Nephron progenitor cell (in vitro differentiated cells): ENCODE measurements around the gene SMC6.

ENCODE experiments used
- DNase-seq: peaks from one replicate; pipeline ENCODE4 v3.0.0; 2021
- H3K27ac Mint-ChIP-seq: 2 replicates; pipeline ENCODE4 v1.8.0; 2021; ENCODE audit warnings: mild to moderate bottlenecking, moderate library complexity, mixed read lengths
- H3K27me3 Mint-ChIP-seq: 2 replicates; pipeline ENCODE4 v1.8.0; 2021; ENCODE audit warnings: mild to moderate bottlenecking, low read depth, mixed read lengths; ENCODE audit not compliant: poor library complexity
- H3K36me3 Mint-ChIP-seq: 2 replicates; pipeline ENCODE4 v1.8.0; 2021; ENCODE audit warnings: low read depth, mixed read lengths
- H3K4me1 Mint-ChIP-seq: 2 replicates; pipeline ENCODE4 v1.8.0; 2021; ENCODE audit warnings: mixed read lengths
- H3K4me3 Mint-ChIP-seq: 2 replicates; pipeline ENCODE4 v1.8.0; 2021; ENCODE audit warnings: mild to moderate bottlenecking, moderate library complexity, mixed read lengths
- H3K9me3 Mint-ChIP-seq: 2 replicates; pipeline ENCODE4 v1.8.0; 2021; ENCODE audit warnings: mild to moderate bottlenecking, moderate library complexity, mixed read lengths
- TF ChIP-seq, protein P1 (sequence below): fragments of 200-600 bp; sonication (generic); IDR thresholded peaks from 2 replicates; pipeline ENCODE4 v1.5.0; 2021; ENCODE audit warnings: antibody characterized with exemption

SMC6 gene, protein sequence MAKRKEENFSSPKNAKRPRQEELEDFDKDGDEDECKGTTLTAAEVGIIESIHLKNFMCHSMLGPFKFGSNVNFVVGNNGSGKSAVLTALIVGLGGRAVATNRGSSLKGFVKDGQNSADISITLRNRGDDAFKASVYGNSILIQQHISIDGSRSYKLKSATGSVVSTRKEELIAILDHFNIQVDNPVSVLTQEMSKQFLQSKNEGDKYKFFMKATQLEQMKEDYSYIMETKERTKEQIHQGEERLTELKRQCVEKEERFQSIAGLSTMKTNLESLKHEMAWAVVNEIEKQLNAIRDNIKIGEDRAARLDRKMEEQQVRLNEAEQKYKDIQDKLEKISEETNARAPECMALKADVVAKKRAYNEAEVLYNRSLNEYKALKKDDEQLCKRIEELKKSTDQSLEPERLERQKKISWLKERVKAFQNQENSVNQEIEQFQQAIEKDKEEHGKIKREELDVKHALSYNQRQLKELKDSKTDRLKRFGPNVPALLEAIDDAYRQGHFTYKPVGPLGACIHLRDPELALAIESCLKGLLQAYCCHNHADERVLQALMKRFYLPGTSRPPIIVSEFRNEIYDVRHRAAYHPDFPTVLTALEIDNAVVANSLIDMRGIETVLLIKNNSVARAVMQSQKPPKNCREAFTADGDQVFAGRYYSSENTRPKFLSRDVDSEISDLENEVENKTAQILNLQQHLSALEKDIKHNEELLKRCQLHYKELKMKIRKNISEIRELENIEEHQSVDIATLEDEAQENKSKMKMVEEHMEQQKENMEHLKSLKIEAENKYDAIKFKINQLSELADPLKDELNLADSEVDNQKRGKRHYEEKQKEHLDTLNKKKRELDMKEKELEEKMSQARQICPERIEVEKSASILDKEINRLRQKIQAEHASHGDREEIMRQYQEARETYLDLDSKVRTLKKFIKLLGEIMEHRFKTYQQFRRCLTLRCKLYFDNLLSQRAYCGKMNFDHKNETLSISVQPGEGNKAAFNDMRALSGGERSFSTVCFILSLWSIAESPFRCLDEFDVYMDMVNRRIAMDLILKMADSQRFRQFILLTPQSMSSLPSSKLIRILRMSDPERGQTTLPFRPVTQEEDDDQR

DNA sequence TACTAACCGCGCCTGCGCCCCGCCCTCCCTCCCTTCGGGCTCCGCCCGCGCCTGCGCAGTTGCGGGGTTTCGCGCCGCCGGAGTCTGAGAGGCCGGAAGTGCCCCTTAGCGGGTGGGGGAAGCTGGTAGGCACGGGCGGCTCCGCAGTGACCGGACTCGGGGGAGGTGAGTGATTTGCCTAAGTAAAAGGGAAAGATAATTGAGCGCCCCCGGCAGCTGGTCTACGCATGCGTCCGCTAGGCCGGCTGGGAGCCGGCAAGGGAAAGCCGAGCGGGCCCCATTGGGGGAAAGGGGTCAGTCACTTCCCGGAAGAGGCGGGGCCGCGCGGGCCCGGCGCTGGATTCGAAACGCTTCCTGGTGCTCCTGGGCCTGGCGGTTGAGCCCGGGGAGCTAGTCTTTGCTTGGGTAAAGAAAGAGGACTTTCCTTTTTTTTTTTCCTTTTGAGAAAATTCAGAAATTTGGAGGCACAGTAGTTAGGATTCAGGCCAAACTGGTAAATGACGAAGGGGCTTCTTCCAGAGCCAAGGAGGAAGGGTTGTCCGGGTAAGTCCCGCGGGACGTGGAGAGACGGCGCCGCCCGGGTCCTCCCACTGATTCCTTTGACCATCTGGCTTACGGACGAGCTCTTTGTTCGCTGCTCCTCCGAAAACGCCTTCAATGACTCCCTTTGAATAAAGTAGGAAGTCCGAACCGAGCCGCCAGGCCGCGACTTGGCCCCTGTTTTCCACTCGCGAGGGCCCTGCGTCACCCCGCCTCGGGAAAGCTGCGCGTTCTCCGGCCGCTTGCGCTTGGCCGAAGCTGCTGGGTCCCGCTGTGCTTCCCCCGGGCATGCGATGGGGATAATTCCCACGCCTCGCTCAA lies at the start of gene SMC6, which contains the start of gene GEN1:
TSS of gene SMC6 (minus strand) at position 8 of the 861 bp plus-strand sequence. CDS start 7,864 bp downstream, outside the sequence.
TSS of gene GEN1 (plus strand) at position 336 of the 861 bp plus-strand sequence. CDS start 5,806 bp downstream, outside the sequence.
- peak within 1 kb of the TSS; percentile 99 for H3K27ac Mint-ChIP-seq
- H3K27me3 Mint-ChIP-seq: no peaks in the 10 kb centered on the region
- no peaks in the 10 kb centered on the region for H3K9me3 Mint-ChIP-seq
- TF ChIP-seq, protein P1, sequence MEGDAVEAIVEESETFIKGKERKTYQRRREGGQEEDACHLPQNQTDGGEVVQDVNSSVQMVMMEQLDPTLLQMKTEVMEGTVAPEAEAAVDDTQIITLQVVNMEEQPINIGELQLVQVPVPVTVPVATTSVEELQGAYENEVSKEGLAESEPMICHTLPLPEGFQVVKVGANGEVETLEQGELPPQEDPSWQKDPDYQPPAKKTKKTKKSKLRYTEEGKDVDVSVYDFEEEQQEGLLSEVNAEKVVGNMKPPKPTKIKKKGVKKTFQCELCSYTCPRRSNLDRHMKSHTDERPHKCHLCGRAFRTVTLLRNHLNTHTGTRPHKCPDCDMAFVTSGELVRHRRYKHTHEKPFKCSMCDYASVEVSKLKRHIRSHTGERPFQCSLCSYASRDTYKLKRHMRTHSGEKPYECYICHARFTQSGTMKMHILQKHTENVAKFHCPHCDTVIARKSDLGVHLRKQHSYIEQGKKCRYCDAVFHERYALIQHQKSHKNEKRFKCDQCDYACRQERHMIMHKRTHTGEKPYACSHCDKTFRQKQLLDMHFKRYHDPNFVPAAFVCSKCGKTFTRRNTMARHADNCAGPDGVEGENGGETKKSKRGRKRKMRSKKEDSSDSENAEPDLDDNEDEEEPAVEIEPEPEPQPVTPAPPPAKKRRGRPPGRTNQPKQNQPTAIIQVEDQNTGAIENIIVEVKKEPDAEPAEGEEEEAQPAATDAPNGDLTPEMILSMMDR: no peak
- H3K36me3 Mint-ChIP-seq: no peaks in the 10 kb centered on the region
- H3K4me1 Mint-ChIP-seq: peaks cover 64% of the 10 kb centered on the region
- DNase-seq: peak; percentile 95
- H3K4me3 Mint-ChIP-seq: peak within 1 kb of the TSS; percentile 94

DNA sequence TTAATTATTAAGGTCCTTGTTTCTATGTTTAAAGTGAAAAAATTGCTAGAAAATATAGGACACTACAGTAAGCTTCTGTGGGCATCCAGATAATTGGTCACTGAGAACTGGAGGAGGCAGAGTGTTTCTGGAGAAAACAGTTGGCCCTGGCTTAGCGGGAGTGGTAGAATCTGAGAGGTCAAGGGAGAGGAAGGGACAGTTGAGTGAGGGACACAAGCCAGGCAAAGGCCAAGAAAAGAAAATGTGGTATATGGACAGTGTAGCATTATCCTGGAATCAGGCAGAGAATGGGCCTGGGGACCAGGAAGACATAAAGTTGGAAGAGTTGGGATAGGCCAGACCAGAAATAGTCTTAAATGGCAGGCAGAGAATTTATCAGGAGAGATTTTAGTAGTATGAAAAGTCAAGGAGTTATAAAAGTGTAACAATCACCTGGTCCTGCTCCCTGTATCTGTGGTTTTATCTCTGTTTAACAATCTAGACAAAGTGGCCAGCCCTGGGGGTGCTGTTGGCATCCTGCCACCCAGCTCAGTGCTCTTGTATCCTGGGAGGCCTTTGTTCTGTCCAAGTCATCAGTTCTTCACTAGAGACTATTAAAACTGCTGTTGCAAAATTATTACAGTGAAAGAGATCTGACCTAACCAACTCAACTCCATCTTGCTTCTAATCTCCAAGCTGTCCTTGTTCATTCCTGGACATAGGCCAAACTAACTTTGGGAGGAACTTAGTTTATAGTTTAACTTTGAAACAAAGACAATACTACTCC lies 47.3 kb upstream of the SMC6 start:
- H3K4me1 Mint-ChIP-seq: peaks cover 70% of the 10 kb centered on the region
- TF ChIP-seq, protein P1: no peak
- H3K9me3 Mint-ChIP-seq: no peaks in the 10 kb centered on the region
- no peaks in the 10 kb centered on the region for H3K27me3 Mint-ChIP-seq
- peak overlapping the region; percentile 58 for H3K27ac Mint-ChIP-seq
- no peaks in the 10 kb centered on the region for H3K36me3 Mint-ChIP-seq
- no peak for DNase-seq
- H3K4me3 Mint-ChIP-seq: no peak overlapping the region

DNA sequence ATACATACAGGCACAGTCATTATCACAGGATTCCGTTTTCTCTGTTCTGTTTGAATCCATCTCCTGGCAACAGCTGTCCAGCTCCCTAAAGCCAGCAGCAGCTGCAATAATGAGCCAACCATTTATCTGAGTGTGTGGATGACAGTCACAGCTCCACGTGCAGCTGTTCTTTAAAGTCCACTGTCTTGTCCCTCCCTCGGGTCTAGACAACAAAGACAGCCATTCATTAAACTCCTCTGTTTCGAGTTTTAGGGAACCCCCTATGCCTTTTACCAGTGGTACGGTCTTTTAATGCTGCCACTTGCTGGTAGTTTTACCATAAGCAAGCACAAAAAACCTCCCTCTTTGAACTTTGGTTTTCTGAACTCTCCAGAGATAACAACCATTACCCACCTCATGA lies 46.6 kb upstream of the SMC6 start:
- Mint-ChIP-seq H3K9me3 (no peaks in the 10 kb centered on the region), H3K4me1 (peaks cover 70% of the 10 kb centered on the region), H3K27me3 (no peaks in the 10 kb centered on the region), H3K27ac (peak overlapping the region; percentile 58), H3K4me3 (no peak overlapping the region), H3K36me3 (no peaks in the 10 kb centered on the region)
- TF ChIP-seq, protein P1: no peak
- DNase-seq: no peak

DNA sequence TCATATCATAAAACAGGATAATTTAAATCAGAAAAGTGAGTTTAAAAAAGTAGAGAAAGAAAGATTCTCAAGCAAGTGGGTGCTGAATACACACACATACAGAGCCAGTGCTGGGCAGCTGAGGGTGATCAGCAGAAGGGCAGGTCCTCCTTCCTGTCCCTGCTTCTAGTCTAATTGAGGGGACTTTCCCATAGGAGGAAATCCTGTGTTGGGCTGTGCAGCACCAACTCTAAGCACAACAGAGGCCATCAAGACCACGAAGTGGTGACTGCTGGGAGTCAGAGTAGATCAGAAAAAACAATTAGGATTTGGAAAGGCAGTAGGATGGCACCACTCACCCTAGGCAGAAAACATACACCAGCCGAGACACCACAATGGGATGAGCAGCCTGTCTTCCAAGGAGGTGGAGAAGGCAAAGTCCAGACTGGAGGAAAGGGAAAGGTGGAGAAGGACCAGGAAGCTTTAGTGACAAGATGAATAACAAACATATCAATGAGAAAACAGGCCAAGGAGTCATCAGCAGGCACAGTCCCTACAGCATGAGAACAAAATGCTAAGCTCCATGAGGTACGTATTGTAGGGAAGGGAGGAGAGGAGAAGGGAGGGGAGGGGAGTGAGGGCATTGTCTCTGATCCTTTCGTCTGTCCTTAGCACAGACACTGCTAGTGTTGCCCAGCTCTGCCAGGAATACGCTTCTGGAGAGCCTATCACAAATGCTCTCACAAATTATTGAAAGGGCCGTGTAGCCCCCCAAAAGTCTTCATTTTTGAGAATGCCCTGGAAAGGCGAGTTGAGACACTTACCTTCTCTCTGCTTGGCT lies 45.9 kb upstream of the SMC6 start:
- TF ChIP-seq, protein P1: no peak
- H3K4me3 Mint-ChIP-seq: no peak overlapping the region
- DNase-seq: no peak
- H3K9me3 Mint-ChIP-seq: no peaks in the 10 kb centered on the region
- H3K27ac Mint-ChIP-seq: peak overlapping the region; percentile 76
- no peaks in the 10 kb centered on the region for H3K36me3 Mint-ChIP-seq
- H3K27me3 Mint-ChIP-seq: no peaks in the 10 kb centered on the region
- peaks cover 70% of the 10 kb centered on the region for H3K4me1 Mint-ChIP-seq
